Measurements from ENCODE around the gene DIRAS1. TPM values are rescaled to one million over a fixed set of nuclear protein-coding genes. Genes with fewer than 3 reads are reported as not detected.
"Not testable (repeated sequence)": the region's sequence is repeated elsewhere in the genome, so short reads cannot be mapped to it uniquely, and the experiment has no call there.

The DIRAS1 gene
- total RNA-seq, 2 donors from 2014 or later, result 2.3 TPM; not detected in 1

DNA sequence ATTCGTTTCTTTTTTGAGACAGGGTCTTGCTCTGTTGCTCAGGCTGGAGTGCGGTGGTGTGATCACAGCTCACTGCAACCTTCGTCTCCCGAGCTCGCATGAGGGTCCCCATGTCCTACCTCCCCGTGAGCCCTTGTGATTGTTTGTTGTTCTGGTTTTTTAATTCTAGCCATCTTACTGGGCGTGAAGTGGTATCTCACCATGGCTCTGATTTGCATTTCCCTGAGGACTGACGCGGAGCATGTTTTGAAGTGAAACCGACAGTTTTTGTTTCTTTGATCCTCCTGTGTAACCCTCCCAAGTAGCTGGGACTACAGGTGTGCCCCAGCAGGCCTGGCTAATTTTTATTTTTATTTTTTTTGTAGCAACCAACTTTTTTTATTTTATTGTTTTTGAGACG is 40.4 kb downstream of the DIRAS1 start:
- no peaks in the 10 kb centered on the region for H3K9me3 ChIP-seq
- no peak for ATAC-seq (ENCODE audit: insufficient number of reproducible peaks, low FRiP score, low read depth)
- H3K4me3 ChIP-seq, result no peak overlapping the region
- no peak for DNase-seq (ENCODE audit: low spot score)
- H3K27ac ChIP-seq, result no peak overlapping the region
- TF ChIP-seq, protein P1, sequence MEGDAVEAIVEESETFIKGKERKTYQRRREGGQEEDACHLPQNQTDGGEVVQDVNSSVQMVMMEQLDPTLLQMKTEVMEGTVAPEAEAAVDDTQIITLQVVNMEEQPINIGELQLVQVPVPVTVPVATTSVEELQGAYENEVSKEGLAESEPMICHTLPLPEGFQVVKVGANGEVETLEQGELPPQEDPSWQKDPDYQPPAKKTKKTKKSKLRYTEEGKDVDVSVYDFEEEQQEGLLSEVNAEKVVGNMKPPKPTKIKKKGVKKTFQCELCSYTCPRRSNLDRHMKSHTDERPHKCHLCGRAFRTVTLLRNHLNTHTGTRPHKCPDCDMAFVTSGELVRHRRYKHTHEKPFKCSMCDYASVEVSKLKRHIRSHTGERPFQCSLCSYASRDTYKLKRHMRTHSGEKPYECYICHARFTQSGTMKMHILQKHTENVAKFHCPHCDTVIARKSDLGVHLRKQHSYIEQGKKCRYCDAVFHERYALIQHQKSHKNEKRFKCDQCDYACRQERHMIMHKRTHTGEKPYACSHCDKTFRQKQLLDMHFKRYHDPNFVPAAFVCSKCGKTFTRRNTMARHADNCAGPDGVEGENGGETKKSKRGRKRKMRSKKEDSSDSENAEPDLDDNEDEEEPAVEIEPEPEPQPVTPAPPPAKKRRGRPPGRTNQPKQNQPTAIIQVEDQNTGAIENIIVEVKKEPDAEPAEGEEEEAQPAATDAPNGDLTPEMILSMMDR (IDR thresholded peaks at IDR 0.05), result no peak
- peaks cover 0 to 2% of the 10 kb centered on the region in 2 donors for H3K4me1 ChIP-seq (ENCODE audit: control insufficient read depth in 1 of 2, low read depth in 2 of 2)
- no peaks in the 10 kb centered on the region for H3K27me3 ChIP-seq (replicated peaks; ENCODE audit: insufficient read depth)
- H3K36me3 ChIP-seq, result no peaks in the 10 kb centered on the region

DNA sequence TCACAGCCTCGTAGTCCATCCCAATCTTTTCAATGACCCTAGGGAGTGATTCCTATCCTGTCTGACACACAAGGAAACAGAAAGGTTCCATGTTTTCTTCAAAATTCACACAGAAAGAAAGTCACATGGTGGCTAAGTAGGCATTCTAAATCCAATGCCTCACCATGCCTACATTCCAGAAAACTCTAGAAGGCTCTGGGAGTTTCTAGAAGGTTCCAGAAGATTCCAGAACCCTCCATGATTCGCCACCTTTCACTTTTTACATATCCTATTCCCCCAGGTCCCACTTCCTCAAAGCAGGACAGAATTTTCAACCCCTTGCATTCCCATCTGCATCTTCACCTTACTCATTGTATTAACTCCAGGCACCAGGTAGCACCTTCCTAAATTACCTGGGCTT is 41.7 kb downstream of the DIRAS1 start:
- no peak overlapping the region for H3K4me3 ChIP-seq
- H3K27ac ChIP-seq, result no peak overlapping the region
- no peaks in the 10 kb centered on the region for H3K9me3 ChIP-seq
- H3K36me3 ChIP-seq, result no peaks in the 10 kb centered on the region
- H3K4me1 ChIP-seq (ENCODE audit: control insufficient read depth in 1 of 2, low read depth in 2 of 2), result peaks cover 0 to 13% of the 10 kb centered on the region in 2 donors
- H3K27me3 ChIP-seq (replicated peaks; ENCODE audit: insufficient read depth), result no peaks in the 10 kb centered on the region
- no peak for ATAC-seq (ENCODE audit: insufficient number of reproducible peaks, low FRiP score, low read depth)
- no peak for DNase-seq (ENCODE audit: low spot score)
- TF ChIP-seq, protein P1 (IDR thresholded peaks at IDR 0.05), result no peak

DNA sequence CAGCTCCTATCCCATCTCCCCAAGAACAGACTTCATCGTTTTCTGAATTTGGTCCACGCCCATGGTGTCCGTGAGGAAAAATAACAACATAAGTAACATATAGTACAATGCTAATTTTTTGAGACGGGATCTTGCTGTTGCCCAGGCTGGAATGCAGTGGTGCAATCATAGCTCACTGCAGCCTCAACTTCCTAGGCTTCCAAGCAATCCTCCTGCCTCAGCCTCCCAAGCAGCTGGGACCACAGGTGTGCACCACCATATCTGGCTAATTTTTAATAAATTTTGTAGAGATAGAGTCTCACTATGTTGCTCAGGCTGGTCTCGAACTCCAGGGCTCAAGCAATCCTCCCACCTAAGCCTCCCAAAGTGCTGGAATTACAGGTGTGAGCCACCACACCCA is 42.2 kb downstream of the DIRAS1 start:
- not testable (repeated sequence) for DNase-seq (ENCODE audit: low spot score); H3K36me3 ChIP-seq; H3K4me3 ChIP-seq; H3K27ac ChIP-seq; H3K9me3 ChIP-seq; ATAC-seq (ENCODE audit: insufficient number of reproducible peaks, low FRiP score, low read depth); H3K27me3 ChIP-seq (replicated peaks; ENCODE audit: insufficient read depth)
- H3K4me1 ChIP-seq (ENCODE audit: control insufficient read depth in 1 of 2, low read depth in 2 of 2), result peaks cover 0 to 14% of the 10 kb centered on the region in 2 donors

DNA sequence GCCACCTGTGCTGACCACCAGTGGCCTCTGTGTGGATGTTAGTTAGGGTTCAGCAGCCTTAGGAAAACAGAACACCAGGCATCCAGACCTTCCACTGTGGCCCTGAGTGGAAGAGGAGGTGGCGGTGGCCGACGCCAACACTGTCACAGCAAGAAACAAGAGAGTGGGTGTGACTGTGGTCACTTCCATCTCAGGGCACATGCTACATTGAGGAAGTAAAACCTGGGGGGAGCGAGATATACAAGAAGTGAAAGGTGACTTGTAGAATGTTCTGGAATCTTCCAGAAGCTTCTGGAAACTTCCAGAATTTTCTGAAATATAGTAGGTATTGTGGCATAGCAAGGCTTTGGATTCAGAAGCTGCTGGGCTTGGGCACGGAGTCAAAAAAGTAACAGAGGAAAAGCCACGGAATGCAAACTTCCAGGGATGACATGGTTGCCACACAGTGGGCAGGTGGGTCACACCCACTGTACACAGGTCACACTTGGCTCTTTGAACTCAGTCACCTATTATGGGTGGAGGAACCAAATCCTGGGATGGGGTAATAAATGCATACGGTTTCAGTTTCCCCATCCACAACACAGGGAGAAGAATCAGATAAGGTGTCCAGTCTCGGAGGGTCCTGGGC is 43.0 kb downstream of the DIRAS1 start:
- no peaks in the 10 kb centered on the region for H3K36me3 ChIP-seq
- ATAC-seq (ENCODE audit: insufficient number of reproducible peaks, low FRiP score, low read depth), result no peak
- H3K9me3 ChIP-seq, result no peaks in the 10 kb centered on the region
- no peak overlapping the region for H3K4me3 ChIP-seq
- peaks cover 0 to 14% of the 10 kb centered on the region in 2 donors for H3K4me1 ChIP-seq (ENCODE audit: control insufficient read depth in 1 of 2, low read depth in 2 of 2)
- DNase-seq (ENCODE audit: low spot score), result no peak
- H3K27me3 ChIP-seq (replicated peaks; ENCODE audit: insufficient read depth), result no peaks in the 10 kb centered on the region
- H3K27ac ChIP-seq, result no peak overlapping the region
- TF ChIP-seq, protein P1 (IDR thresholded peaks at IDR 0.05), result no peak

DNA sequence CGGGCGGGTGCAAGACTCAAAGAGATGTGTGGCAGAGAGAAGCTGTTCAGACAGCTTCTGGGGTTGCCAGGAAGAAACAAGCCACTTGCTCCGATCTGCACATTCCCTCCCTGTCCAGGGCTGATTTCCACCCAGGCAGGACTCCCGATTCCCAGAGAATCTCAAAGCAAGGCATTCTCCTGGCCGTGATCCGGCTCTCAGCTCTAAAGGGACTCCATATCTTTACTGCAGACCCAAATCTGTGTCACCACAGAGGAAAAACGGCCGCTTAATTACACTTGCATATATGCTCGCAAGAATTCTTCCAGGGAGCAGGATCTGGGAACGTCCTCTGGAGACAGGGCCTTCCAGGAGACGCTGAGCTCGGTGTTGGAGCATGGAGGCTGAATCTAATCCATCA is 44.3 kb downstream of the DIRAS1 start:
- Histone ChIP-seq H3K9me3 (no peaks in the 10 kb centered on the region), H3K4me1 (ENCODE audit: control insufficient read depth in 1 of 2, low read depth in 2 of 2) (peaks cover 0 to 14% of the 10 kb centered on the region in 2 donors), H3K27ac (no peak overlapping the region), H3K27me3 (replicated peaks; ENCODE audit: insufficient read depth) (no peaks in the 10 kb centered on the region), H3K36me3 (no peaks in the 10 kb centered on the region), H3K4me3 (no peak overlapping the region)
- TF ChIP-seq, protein P1 (IDR thresholded peaks at IDR 0.05), result no peak
- ATAC-seq (ENCODE audit: insufficient number of reproducible peaks, low FRiP score, low read depth), result no peak
- DNase-seq (ENCODE audit: low spot score), result no peak

DNA sequence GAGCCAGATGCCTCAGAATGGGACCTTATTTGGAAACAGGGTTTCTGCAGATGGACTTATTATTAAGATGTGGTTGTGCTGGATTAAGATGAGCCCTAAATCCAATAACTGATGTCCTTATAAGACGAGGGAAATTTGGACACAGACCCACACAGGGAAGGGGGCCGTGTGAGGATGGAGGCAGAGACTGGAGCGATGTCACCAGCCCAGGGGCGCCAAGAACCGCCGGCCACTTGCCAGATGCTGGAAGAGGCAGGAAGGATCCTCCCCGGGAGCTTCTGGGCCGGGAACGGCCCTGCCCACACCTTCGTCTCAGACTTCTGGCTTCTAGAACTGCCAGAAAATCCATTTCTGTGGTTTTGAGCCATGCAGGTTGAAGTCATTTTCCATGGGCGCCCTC is 45.3 kb downstream of the DIRAS1 start:
- H3K4me3 ChIP-seq, result no peak overlapping the region
- no peaks in the 10 kb centered on the region for H3K36me3 ChIP-seq
- H3K4me1 ChIP-seq (ENCODE audit: control insufficient read depth in 1 of 2, low read depth in 2 of 2), result peaks cover 0 to 14% of the 10 kb centered on the region in 2 donors
- no peak for DNase-seq (ENCODE audit: low spot score)
- ATAC-seq (ENCODE audit: insufficient number of reproducible peaks, low FRiP score, low read depth), result no peak
- no peaks in the 10 kb centered on the region for H3K9me3 ChIP-seq
- no peaks in the 10 kb centered on the region for H3K27me3 ChIP-seq (replicated peaks; ENCODE audit: insufficient read depth)
- H3K27ac ChIP-seq, result no peak overlapping the region
- TF ChIP-seq, protein P1 (IDR thresholded peaks at IDR 0.05), result no peak
